ENCODE results near the gene TMEM244. TPM values are rescaled to one million over a fixed set of nuclear protein-coding genes. Genes with fewer than 3 reads are reported as not detected.
"Not testable (repeated sequence)": the region's sequence is repeated elsewhere in the genome, so short reads cannot be mapped to it uniquely, and the experiment has no call there.

The TMEM244 gene
- total RNA-seq, 1 experiment from 2014 or later, result not detected

- H3K27me3 ChIP-seq (ENCODE audit: low read length), result no peaks in the 10 kb centered on the region
- no peak overlapping the region for H3K9ac ChIP-seq (ENCODE audit: low read length)
- no peak for DNase-seq
- H4K20me1 ChIP-seq (ENCODE audit: low read length), result no peaks in the 10 kb centered on the region
- BruUV-seq (replicated peaks), result no TSS peak
- intact Hi-C loops (cut with micrococcal nuclease), result no loop called here
- no peaks in the 10 kb centered on the region for H3K4me1 ChIP-seq (ENCODE audit: insufficient read depth, low read length)
- H3K79me2 ChIP-seq (ENCODE audit: low read length), result no peaks in the 10 kb centered on the region
- no peak overlapping the region for H3K27ac ChIP-seq (ENCODE audit: low read length)
- ChIA-PET POLR2A (ENCODE audit: unreplicated experiment) (no interaction called here), CTCF (no interaction called here)
- H3K9me2 ChIP-seq (replicated peaks; ENCODE audit: low read length), result no peaks in the 10 kb centered on the region
- H3K9me3 ChIP-seq (ENCODE audit: low read length), result no peaks in the 10 kb centered on the region
- TF ChIP-seq EZH2phosphoT487 (IDR thresholded peaks at IDR 0.05; ENCODE audit: borderline replicate concordance, low read length) (no peak), CTCF (conservative IDR thresholded peaks at IDR 0.05; ENCODE audit: low read depth, low read length) (no peak), EZH2 (IDR thresholded peaks at IDR 0.05; ENCODE audit: low read length, unreplicated experiment) (no peak)
- H3F3A ChIP-seq (ENCODE audit: low read length, unreplicated experiment), result no peaks in the 10 kb centered on the region
- H3K4me3 ChIP-seq (ENCODE audit: low read length), result no peak overlapping the region
- H2AFZ ChIP-seq (ENCODE audit: low read length), result no peak overlapping the region
- no peak overlapping the region for H3K4me2 ChIP-seq (ENCODE audit: low read length)
- no peak for ATAC-seq
- H3K36me3 ChIP-seq (ENCODE audit: low read depth, low read length), result no peaks in the 10 kb centered on the region
Measured at GRCh38 chr6:129882510-129883023, 21.5 kb upstream of the TMEM244 start.

- POLR2A ChIA-PET (ENCODE audit: unreplicated experiment); H3K27me3 ChIP-seq (ENCODE audit: low read length); BruUV-seq (replicated peaks); H3K9ac ChIP-seq (ENCODE audit: low read length); ATAC-seq; H3K4me1 ChIP-seq (ENCODE audit: insufficient read depth, low read length); H3K36me3 ChIP-seq (ENCODE audit: low read depth, low read length); H3K9me3 ChIP-seq (ENCODE audit: low read length); H3F3A ChIP-seq (ENCODE audit: low read length, unreplicated experiment); H3K9me2 ChIP-seq (replicated peaks; ENCODE audit: low read length); H3K79me2 ChIP-seq (ENCODE audit: low read length); H3K4me2 ChIP-seq (ENCODE audit: low read length); H4K20me1 ChIP-seq (ENCODE audit: low read length); H3K27ac ChIP-seq (ENCODE audit: low read length); intact Hi-C loops (cut with micrococcal nuclease); H3K4me3 ChIP-seq (ENCODE audit: low read length); DNase-seq; H2AFZ ChIP-seq (ENCODE audit: low read length); CTCF ChIA-PET: not testable (repeated sequence)
Measured at GRCh38 chr6:129877894-129878293, 16.8 kb upstream of the TMEM244 start.

GRCh38 chr6:129875610-129876520 is 14.8 kb upstream of the TMEM244 start:
- BruUV-seq (replicated peaks), result no TSS peak

More at GRCh38 chr6:129875610-129876520, 14.8 kb upstream of the TMEM244 start:
- no peak overlapping the region for H3K4me2 ChIP-seq (ENCODE audit: low read length)
- no peak for TF ChIP-seq EZH2 (IDR thresholded peaks at IDR 0.05; ENCODE audit: low read length, unreplicated experiment)
- no peak for TF ChIP-seq CTCF (conservative IDR thresholded peaks at IDR 0.05; ENCODE audit: low read depth, low read length)
- TF ChIP-seq EZH2phosphoT487 (IDR thresholded peaks at IDR 0.05; ENCODE audit: borderline replicate concordance, low read length), result no peak
- CTCF ChIA-PET, result no interaction called here
- no peaks in the 10 kb centered on the region for H3K9me2 ChIP-seq (replicated peaks; ENCODE audit: low read length)
- POLR2A ChIA-PET (ENCODE audit: unreplicated experiment), result no interaction called here
- H3K79me2 ChIP-seq (ENCODE audit: low read length), result no peaks in the 10 kb centered on the region
- no peak overlapping the region for H2AFZ ChIP-seq (ENCODE audit: low read length)
- no peak overlapping the region for H3K4me3 ChIP-seq (ENCODE audit: low read length)
- no peak for ATAC-seq
- H3K27ac ChIP-seq (ENCODE audit: low read length), result no peak overlapping the region
- H3K4me1 ChIP-seq (ENCODE audit: insufficient read depth, low read length), result no peaks in the 10 kb centered on the region
- no peaks in the 10 kb centered on the region for H3F3A ChIP-seq (ENCODE audit: low read length, unreplicated experiment)
- no peaks in the 10 kb centered on the region for H3K9me3 ChIP-seq (ENCODE audit: low read length)
- H4K20me1 ChIP-seq (ENCODE audit: low read length), result no peaks in the 10 kb centered on the region
- no peaks in the 10 kb centered on the region for H3K27me3 ChIP-seq (ENCODE audit: low read length)
- no peak for DNase-seq
- H3K36me3 ChIP-seq (ENCODE audit: low read depth, low read length), result no peaks in the 10 kb centered on the region
- H3K9ac ChIP-seq (ENCODE audit: low read length), result no peak overlapping the region
- intact Hi-C loops (cut with micrococcal nuclease), result no loop called here
